Mucosa of descending colon (tissue), 3 donors: ENCODE measurements around the gene SLC39A12. TPM values are rescaled to one million over a fixed set of nuclear protein-coding genes. Genes with fewer than 3 reads are reported as not detected.

ENCODE experiments used
- ATAC-seq: fragments of 200-7000 bp; cut with Tn5 transposase; one replicate; pipeline ENCODE4 v1.9.1; 2020; ENCODE audit warnings: mild to moderate bottlenecking, moderate library complexity
- DNase-seq, 3 donors: peaks; one replicate each; pipeline ENCODE4 v3.0.0-alpha.2; 2020
- H3K36me3 ChIP-seq: fragments of 200-600 bp; one replicate; pipeline ENCODE4 v1.8.0; 2021; ENCODE audit warnings: low read depth, mild to moderate bottlenecking
- H3K4me1 ChIP-seq: fragments of 200-600 bp; one replicate; pipeline ENCODE4 v1.8.0; 2021; ENCODE audit warnings: low read depth, mild to moderate bottlenecking
- H3K4me3 ChIP-seq: fragments of 200-600 bp; one replicate; pipeline ENCODE4 v1.8.0; 2021; ENCODE audit warnings: mild to moderate bottlenecking
- H3K9me3 ChIP-seq: fragments of 200-600 bp; one replicate; pipeline ENCODE4 v1.8.0; 2021; ENCODE audit warnings: mild to moderate bottlenecking
- CTCF ChIP-seq: fragments of 200-600 bp; IDR thresholded peaks from one replicate; pipeline ENCODE4 v1.8.0; 2022; ENCODE audit warnings: antibody characterized with exemption, mild to moderate bottlenecking
- intact Hi-C, 2 donors: fragments of 100-400 bp; cut with DNase I in 1 of 2; cut with micrococcal nuclease in 1 of 2; formaldehyde crosslinking; loops; one replicate each; pipeline versions ENCODE4 v1.11.0 to v1.11.1; 2022; cut with DNase I, micrococcal nuclease
- total RNA-seq, 3 donors: library from RNA; stranded (reverse); fragmentation: NEBNext Ultra II Directional in 2 of 3; extraction: Animal tissue kit (Norgen Biotek cat#: 25700) in 2 of 3; gene quantifications; one replicate each; pipeline versions ENCODE4 v1.2.1 to v1.2.4, GENCODE V29; 2021 to 2023
- donor health status: DM: no; HTN: no; CAD: no; lungs with moderate emphysema.
- donor health status: DM: no; HTN: no; CAD: no.
- donor health status: DM: no; HTN: yes; CAD: no.

The SLC39A12 gene
- total RNA-seq, 3 donors from 2014 or later, result 0.09 to 0.14 TPM; not detected in 1

- intact Hi-C loops, result no loop called here
- no peak overlapping the region for H3K4me3 ChIP-seq
- no peak for TF ChIP-seq CTCF
- no peaks in the 10 kb centered on the region for H3K4me1 ChIP-seq
- no peaks in the 10 kb centered on the region for H3K9me3 ChIP-seq
- DNase-seq (no peak), ATAC-seq (no peak)
- no peaks in the 10 kb centered on the region for H3K36me3 ChIP-seq
Measured at GRCh38 chr10:17954861-17955260, 3.1 kb downstream of the SLC39A12 start.

- Histone ChIP-seq H3K4me3 (no peak overlapping the region), H3K36me3 (no peaks in the 10 kb centered on the region), H3K4me1 (no peaks in the 10 kb centered on the region), H3K9me3 (no peaks in the 10 kb centered on the region)
- no peak for ATAC-seq
- intact Hi-C loops, result no loop called here
- TF ChIP-seq CTCF, result no peak
- no peak for DNase-seq
Measured at GRCh38 chr10:17958049-17958448, 6.3 kb downstream of the SLC39A12 start.

GRCh38 chr10:17959870-17960269, 8.2 kb downstream of the SLC39A12 start:
- intact Hi-C loops, result no loop called here
- no peak for TF ChIP-seq CTCF
- ATAC-seq (no peak), DNase-seq (no peak)
- Histone ChIP-seq H3K4me1 (no peaks in the 10 kb centered on the region), H3K36me3 (no peaks in the 10 kb centered on the region), H3K4me3 (no peak overlapping the region), H3K9me3 (no peaks in the 10 kb centered on the region)

- H3K4me3 ChIP-seq, result no peak overlapping the region
- no peak for TF ChIP-seq CTCF
- intact Hi-C loops, result no loop called here
- ATAC-seq, result no peak
- no peaks in the 10 kb centered on the region for H3K9me3 ChIP-seq
- no peaks in the 10 kb centered on the region for H3K4me1 ChIP-seq
- no peak for DNase-seq
- no peaks in the 10 kb centered on the region for H3K36me3 ChIP-seq
Measured at GRCh38 chr10:17961551-17962422, 10.1 kb downstream of the SLC39A12 start.

- no peaks in the 10 kb centered on the region for H3K36me3 ChIP-seq
- no peaks in the 10 kb centered on the region for H3K4me1 ChIP-seq
- intact Hi-C loops, result no loop called here
- H3K9me3 ChIP-seq, result no peaks in the 10 kb centered on the region
- DNase-seq (no peak), ATAC-seq (no peak)
- no peak for TF ChIP-seq CTCF
- H3K4me3 ChIP-seq, result no peak overlapping the region
Measured at GRCh38 chr10:17963431-17963830, 11.7 kb downstream of the SLC39A12 start.
